ENCODE data around the gene STAMBPL1.

DNA sequence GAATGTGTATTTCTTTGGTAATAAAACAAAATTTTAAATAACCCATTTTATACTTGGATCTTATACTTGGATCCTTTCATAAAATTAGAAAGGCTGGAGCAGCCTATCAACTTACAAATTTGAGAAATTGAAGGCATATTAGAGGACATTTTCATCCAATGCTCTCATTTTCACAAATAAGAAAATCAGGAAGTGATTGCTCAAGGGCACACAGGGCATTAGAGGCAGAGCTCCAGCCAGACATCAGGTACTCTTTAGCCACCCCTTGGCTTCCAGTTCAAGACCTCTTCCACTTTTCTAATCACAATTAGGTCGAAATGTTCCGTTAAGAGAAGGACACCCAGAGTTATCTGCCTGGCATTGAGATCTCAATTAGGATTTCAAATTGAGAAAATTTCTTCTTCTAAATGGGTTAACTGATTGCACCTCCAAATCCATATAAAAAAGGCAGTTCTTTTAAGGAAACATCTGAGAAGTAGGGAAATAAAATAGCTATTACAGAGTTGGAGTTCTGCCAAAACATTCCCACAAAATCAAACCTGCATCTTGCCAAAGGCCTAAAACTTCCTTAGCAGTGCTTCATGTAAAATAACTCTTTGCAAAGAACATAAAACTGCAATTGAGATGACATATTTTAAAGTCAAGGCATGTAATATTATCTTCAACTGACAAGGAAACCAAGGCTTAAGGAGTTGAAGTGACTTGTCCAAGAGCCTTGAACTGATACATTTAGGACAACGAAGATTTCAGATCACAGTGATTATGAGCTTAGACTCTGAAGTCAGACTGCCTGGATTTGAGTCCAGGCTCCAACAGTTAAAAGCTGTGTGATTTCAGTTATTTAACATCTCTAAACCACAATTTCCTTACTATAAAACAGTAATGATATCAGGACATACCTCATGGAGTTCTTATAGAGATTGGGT lies 70.1 kb downstream of the STAMBPL1 start:
- TF ChIP-seq CTCF (IDR thresholded peaks at IDR 0.05; ENCODE audit: poor library complexity) (no peak), EZH2phosphoT487 (IDR thresholded peaks at IDR 0.05; ENCODE audit: low read depth, severe bottlenecking, unreplicated experiment) (no peak)
